Prostate gland (tissue), 2 donors: ENCODE results near the gene SMARCA2. TPM values are rescaled to one million over a fixed set of nuclear protein-coding genes. Genes with fewer than 3 reads are reported as not detected.

ENCODE experiments used
- DNase-seq: peaks from one replicate; pipeline ENCODE4 v3.0.0-alpha.2; 2019; ENCODE audit warnings: low spot score
- H3K27ac ChIP-seq, 2 donors: fragments of 200-600 bp; sonication (generic); 2 replicates each; pipeline ENCODE4 v1.5.1; 2017 to 2019
- H3K27me3 ChIP-seq: fragments of 200-600 bp; sonication (generic); replicated peaks from 2 replicates; pipeline ENCODE4 v1.5.1; 2019; ENCODE audit not compliant: insufficient read depth
- H3K36me3 ChIP-seq, 2 donors: fragments of 200-600 bp; sonication (generic); 1 replicate in 1 of 2; 2 replicates in 1 of 2; pipeline versions ENCODE4 v1.5.1 to v1.8.1; 2017 to 2019
- H3K4me1 ChIP-seq: fragments of 200-600 bp; sonication (generic); replicated peaks from 2 replicates; pipeline ENCODE4 v1.5.1; 2019
- H3K4me3 ChIP-seq, 2 donors: fragments of 200-600 bp; sonication (generic); 2 replicates each; pipeline ENCODE4 v1.5.1; 2017 to 2019
- H3K9me3 ChIP-seq: fragments of 200-600 bp; sonication (generic); 2 replicates; pipeline ENCODE4 v1.5.1; 2017
- POLR2A ChIP-seq: fragments of 450-650 bp; IDR thresholded peaks from one replicate; pipeline ENCODE4 v1.6.1; 2016; ENCODE audit warnings: antibody characterized with exemption, mild to moderate bottlenecking
- POLR2AphosphoS5 ChIP-seq: sonication (generic); formaldehyde crosslinking; IDR thresholded peaks from one replicate; pipeline ENCODE4 v1.6.1; 2017; ENCODE audit warnings: antibody characterized with exemption
- WGBS: methylation state at CpG from one replicate; pipeline ENCODE4 v1.1.5; 2018; 5-methylcytosine and 5-hydroxymethylcytosine counted together
- intact Hi-C: fragments of 100-400 bp; cut with DNase I; formaldehyde crosslinking; loops from one replicate; pipeline ENCODE4 v1.14.2; 2022
- total RNA-seq, 2 donors: library from RNA; depleted of rRNA; stranded (reverse); fragments of >200 nt; gene quantifications; one replicate each; pipeline ENCODE4 v1.1.0, GENCODE V29; 2016
- TF ChIP-seq, protein P1 (sequence below), 4 experiments: fragments of 200-600 bp in 2 of 4; fragments of 450-650 bp in 2 of 4; sonication (generic) in 2 of 4; IDR thresholded peaks; 1 replicate in 3 of 4; 2 replicates in 1 of 4; pipeline ENCODE4 v1.5.1; 2016 to 2019; ENCODE audit warnings: antibody characterized with exemption in 4 of 4, mild to moderate bottlenecking in 2 of 4, moderate library complexity in 2 of 4

SMARCA2 gene
- total RNA-seq, 2 donors from 2014 or later, result 125 to 175 TPM

DNA sequence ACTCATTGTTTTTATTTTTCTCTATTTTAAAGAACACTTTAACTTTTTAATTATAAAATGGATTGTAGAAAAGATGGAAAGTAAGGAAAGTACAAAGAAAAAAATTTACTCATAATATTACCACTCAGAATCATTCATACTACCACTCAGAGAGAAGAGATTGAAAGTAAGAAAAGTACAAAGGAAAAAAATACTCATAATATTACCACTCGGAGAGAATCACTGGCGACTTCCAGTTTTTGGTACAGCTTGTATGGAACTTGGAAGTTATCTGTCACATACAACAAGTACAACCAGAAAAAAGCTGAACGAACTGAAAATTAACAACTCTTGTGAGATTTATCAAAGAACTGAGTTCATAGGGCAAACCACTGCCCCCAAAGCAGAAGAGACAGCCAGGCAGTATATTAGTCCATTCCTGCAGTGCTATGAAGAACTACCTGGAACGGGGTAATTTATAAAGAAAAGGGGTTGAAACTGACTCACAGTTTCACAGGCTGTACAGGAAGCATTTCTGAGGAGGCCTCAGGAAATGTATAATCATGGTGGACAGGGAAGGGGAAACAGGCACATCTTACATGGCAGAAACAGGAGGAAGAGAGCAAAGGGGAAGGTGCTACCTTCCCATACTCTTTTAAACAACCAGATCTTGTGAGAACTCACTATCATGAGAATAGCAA is 183.9 kb downstream of the SMARCA2 start:
- Histone ChIP-seq H3K4me3 (no peak overlapping the region), H3K36me3 (no peaks in the 10 kb centered on the region), H3K4me1 (no peaks in the 10 kb centered on the region), H3K27ac (no peak overlapping the region), H3K27me3 (no peaks in the 10 kb centered on the region), H3K9me3 (no peaks in the 10 kb centered on the region)
- 91% methylated on average over 4 of the region's 4 CpGs for WGBS
- intact Hi-C loops, result no loop called here
- no peak for TF ChIP-seq POLR2AphosphoS5
- no peak for TF ChIP-seq POLR2A
- TF ChIP-seq, protein P1, sequence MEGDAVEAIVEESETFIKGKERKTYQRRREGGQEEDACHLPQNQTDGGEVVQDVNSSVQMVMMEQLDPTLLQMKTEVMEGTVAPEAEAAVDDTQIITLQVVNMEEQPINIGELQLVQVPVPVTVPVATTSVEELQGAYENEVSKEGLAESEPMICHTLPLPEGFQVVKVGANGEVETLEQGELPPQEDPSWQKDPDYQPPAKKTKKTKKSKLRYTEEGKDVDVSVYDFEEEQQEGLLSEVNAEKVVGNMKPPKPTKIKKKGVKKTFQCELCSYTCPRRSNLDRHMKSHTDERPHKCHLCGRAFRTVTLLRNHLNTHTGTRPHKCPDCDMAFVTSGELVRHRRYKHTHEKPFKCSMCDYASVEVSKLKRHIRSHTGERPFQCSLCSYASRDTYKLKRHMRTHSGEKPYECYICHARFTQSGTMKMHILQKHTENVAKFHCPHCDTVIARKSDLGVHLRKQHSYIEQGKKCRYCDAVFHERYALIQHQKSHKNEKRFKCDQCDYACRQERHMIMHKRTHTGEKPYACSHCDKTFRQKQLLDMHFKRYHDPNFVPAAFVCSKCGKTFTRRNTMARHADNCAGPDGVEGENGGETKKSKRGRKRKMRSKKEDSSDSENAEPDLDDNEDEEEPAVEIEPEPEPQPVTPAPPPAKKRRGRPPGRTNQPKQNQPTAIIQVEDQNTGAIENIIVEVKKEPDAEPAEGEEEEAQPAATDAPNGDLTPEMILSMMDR (IDR thresholded peaks at IDR 0.05), result no peak
- no peak for DNase-seq

DNA sequence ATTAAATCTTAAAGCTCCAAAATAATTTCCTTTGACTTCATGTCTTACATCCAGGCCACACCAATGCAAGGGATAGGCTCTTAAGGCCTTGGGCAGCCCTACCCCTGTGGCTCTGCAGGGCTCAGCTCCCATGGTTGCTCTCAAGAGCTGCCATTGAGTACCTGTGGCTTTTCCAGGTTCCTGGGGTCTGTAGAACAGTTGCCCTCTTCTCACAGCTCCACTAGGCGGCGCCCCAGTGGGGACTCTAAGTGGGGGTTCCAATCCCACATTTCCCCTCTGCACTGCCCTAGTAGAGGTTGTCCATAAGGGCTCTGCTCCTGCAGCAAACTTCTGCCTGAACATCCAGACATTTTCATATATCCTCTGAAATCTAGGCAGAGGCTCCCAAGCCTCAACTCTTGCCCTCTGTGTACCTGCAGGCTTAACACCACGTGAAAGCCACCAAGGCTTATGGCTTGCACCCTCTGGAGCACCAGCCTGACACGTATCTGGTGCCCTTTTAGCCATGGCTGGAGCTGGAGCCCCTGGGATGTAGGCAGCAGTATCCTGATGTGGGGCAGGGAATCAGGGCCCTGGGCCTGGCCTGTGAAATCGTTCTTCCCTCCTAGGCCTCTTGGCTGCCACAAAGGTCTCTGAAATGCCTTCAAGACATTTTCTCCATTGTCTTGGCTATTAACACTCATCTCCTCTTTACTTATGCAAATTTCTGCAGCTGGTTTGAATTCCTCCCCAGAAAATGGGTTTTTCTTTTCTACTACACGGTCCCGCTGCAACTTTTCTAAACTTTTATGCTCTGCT is 185.1 kb downstream of the SMARCA2 start:
- no peaks in the 10 kb centered on the region for H3K36me3 ChIP-seq
- H3K9me3 ChIP-seq, result no peaks in the 10 kb centered on the region
- no peak overlapping the region for H3K4me3 ChIP-seq
- no peak for DNase-seq
- no peak overlapping the region for H3K27ac ChIP-seq
- H3K27me3 ChIP-seq, result no peaks in the 10 kb centered on the region
- no peaks in the 10 kb centered on the region for H3K4me1 ChIP-seq
- 86% methylated on average over 7 of the region's 7 CpGs for WGBS
- intact Hi-C loops, result no loop called here
- TF ChIP-seq POLR2AphosphoS5 (no peak), POLR2A (no peak)
- TF ChIP-seq, protein P1 (IDR thresholded peaks at IDR 0.05), result no peak

DNA sequence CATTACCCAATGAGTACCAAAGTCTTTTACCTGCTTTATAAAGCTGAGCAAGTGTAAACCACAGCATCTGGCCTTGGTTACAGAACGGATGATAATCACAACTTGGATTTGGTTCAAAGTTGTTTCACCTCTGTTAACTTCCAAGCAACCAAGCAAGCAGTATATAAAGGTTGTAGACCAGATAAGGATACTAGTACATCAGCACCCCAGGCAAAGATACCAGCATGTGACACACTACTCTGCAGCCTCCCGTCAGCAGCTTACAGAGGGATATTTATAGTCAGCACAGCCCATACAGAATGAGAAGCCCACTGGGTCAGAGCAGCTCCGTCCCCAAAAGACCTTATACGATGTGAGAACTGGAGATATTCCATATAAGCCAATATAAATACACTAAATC is 193.3 kb downstream of the SMARCA2 start:
- intact Hi-C loops, result no loop called here
- DNase-seq, result no peak
- no peaks in the 10 kb centered on the region for H3K27me3 ChIP-seq
- H3K36me3 ChIP-seq, result no peaks in the 10 kb centered on the region
- H3K27ac ChIP-seq, result no peak overlapping the region
- H3K4me1 ChIP-seq, result no peaks in the 10 kb centered on the region
- TF ChIP-seq POLR2AphosphoS5 (no peak), POLR2A (no peak)
- TF ChIP-seq, protein P1 (IDR thresholded peaks at IDR 0.05), result no peak
- WGBS, result 74% methylated on average over 4 of the region's 4 CpGs
- no peaks in the 10 kb centered on the region for H3K9me3 ChIP-seq
- H3K4me3 ChIP-seq, result no peak overlapping the region

DNA sequence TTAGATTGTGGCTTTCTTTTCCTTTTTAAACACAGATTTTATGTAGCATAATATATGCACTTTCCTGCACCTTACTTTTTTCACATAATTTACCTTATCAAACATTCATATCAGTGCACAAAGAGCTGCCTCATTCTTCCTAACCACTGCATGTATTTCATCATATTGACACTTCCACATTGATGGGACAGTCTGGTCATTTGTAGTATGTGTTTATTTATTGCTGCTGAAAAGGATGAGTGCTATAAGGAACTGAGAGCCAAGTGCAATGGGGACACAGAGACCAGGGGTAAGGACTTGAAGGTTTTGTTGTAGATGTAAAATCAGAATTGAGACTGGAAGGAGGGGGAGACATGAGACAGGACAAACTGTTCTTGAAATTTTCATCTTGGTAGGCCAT is 193.8 kb downstream of the SMARCA2 start:
- Histone ChIP-seq H3K36me3 (no peaks in the 10 kb centered on the region), H3K9me3 (no peaks in the 10 kb centered on the region), H3K27me3 (no peaks in the 10 kb centered on the region), H3K4me3 (no peak overlapping the region), H3K27ac (no peak overlapping the region), H3K4me1 (no peaks in the 10 kb centered on the region)
- TF ChIP-seq POLR2AphosphoS5, result no peak
- TF ChIP-seq, protein P1 (IDR thresholded peaks at IDR 0.05), result no peak
- TF ChIP-seq POLR2A, result no peak
- no peak for DNase-seq
- intact Hi-C loops, result no loop called here

DNA sequence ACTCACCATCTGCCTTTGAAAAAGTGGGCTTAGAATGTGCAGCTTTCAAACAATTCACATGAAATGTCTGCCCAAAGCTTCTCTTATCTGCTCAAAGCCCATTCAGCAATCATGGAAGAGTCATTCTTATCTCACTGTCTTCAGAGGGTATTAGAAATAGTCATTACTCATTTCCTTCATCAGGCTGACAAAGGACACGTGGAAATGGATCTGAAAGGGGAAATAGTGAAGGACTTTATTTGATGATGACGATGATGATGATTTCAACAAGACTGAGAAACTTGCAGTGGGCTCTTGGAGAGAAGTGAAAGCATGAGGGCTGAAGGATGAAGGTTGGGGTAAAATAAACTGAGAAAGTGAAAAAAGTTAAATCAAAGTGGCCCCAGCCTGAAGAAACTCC is 194.3 kb downstream of the SMARCA2 start:
- Histone ChIP-seq H3K4me1 (no peaks in the 10 kb centered on the region), H3K27me3 (no peaks in the 10 kb centered on the region), H3K4me3 (no peak overlapping the region), H3K27ac (no peak overlapping the region), H3K36me3 (no peaks in the 10 kb centered on the region), H3K9me3 (no peaks in the 10 kb centered on the region)
- intact Hi-C loops, result no loop called here
- TF ChIP-seq, protein P1 (IDR thresholded peaks at IDR 0.05), result no peak
- TF ChIP-seq POLR2A, result no peak
- no peak for TF ChIP-seq POLR2AphosphoS5
- WGBS, result 72% methylated on average over 2 of the region's 2 CpGs
- no peak for DNase-seq
